C1 segment of cervical spinal cord (tissue), 14 donors: ENCODE measurements around the gene PLCL1.

Experiments used
- DNase-seq, 14 donors: peaks; one replicate each; lab custom pipeline; 2025; lab: John Stamatoyannopoulos, UW

The PLCL1 gene

GRCh38 chr2:198056836-198057235 lies 252.4 kb downstream of the PLCL1 start:
- DNase-seq: no peak

GRCh38 chr2:198059800-198060199 lies 255.4 kb downstream of the PLCL1 start:
- DNase-seq: no peak

- no peak for DNase-seq
Observed at GRCh38 chr2:198060277-198060676, 255.9 kb downstream of the PLCL1 start.

DNA sequence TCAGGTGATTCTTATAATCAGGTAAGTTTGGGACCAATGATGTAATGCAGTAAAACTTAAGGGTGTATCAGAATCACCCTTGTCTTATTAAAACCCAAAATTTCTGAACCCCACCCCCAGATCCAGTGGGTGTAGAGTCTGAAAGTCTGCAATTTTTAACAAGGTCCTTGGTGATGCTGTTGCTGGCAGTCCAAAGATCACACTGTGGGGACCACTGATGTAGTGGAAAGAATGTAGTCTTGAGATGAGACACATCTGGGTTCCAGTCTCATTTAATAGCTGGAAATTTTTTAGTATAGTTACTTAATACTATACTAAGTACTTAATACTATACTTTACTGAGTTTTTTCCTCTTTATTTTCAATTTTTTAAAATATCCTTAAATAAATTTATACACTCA lies 258.4 kb downstream of the PLCL1 start:
- no peak for DNase-seq

DNA sequence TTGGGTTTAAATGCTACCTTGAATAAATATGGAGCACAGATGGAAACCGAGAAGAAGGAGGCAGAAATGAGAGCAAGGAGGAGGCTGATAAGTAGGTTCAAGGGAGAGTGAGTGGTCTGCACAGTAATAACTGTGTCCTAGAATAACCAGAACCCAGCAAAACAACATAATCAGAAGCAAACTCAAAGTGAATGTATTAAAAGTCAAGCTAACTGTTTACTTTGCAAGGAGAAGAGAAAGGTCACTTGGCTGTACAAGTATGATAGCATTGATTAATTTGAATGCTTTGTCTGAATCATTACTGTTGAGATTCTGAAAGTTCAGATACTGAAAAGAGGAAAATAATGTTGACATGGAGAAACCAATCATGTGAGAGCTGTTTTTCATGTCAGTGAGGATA lies 258.8 kb downstream of the PLCL1 start:
- no peak for DNase-seq

DNA sequence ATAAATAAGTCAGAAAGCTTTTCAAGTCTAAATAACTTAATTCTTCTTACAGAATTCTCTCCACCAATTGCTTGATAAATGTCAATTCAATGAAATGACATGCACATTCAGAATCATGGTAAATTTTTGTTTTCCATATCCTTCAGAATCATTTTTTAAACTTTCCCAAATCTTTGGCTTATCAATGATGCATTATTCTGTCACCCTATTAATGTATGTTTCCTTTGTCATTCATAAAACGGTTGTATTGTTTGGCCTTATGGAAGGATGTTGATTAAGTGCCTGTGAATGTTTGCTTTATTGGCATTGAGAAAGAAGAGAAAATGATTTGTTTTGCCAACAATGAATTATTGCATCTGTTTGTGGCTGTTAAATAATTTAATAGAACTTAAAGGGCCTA lies 260.9 kb downstream of the PLCL1 start:
- no peak for DNase-seq

DNA sequence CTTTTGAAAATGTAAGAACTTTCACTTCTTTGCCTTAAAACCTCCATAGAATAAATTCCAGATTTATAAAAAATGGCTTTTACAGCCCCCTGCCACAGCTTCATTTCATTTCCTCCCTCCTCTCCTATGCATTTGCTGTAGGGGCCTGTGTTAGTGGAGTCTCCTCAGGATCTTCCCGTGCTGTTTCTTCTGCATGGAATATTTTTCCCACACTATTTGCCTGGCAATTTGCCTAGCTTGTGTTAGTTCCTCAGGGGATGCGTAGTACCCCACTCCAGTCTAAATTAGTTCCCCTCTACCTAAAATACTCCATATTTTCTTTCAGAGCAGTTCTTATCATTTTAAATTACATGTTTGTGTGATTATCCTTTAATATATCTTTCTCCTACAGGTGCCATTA lies 262.2 kb downstream of the PLCL1 start:
- no peak for DNase-seq

- no peak for DNase-seq
Observed at GRCh38 chr2:198072655-198073054, 268.3 kb downstream of the PLCL1 start.

- DNase-seq: no peak
Observed at GRCh38 chr2:198073253-198073652, 268.9 kb downstream of the PLCL1 start.

GRCh38 chr2:198077477-198077876 lies 273.1 kb downstream of the PLCL1 start:
- DNase-seq: no peak

DNA sequence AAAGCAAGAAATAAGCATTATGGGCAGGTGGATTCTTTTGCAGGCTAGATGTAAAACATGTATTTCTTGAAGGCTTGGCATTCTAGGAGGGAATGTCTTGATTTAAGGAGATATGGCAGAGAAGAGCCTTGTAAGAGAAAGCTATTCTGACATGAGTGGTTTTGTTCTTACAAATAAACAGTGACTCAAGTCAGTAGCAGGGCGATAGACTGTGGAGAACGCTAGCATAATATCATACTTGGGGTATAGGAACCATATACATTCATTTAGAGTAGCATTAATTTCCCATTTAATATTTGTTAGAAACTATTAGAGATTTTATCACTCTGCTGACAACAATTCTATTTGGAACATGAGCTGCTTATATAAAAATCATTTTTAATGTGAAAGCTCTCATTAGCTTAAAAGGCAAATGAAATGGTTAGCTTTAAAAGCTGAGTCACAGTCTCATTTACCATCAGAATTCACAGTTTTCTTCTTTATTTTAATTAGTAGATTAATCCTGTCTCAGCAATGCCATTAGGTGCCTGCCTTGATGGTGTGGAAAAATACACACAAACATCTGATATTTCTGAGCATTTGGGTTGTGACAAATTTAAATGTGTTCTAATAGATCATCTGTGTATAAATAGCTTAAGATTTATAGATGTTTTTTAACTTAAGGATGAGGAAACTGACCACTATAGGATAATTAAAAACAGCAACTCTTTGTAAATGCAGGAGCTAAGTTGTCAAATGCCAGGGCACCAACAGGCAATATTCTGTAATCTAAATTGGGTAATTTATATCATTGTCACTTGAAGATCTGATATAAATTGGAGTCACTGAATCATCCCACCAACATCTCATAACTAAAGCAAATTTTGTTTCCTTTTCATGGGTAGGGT lies 276.7 kb downstream of the PLCL1 start:
- DNase-seq: no peak

DNA sequence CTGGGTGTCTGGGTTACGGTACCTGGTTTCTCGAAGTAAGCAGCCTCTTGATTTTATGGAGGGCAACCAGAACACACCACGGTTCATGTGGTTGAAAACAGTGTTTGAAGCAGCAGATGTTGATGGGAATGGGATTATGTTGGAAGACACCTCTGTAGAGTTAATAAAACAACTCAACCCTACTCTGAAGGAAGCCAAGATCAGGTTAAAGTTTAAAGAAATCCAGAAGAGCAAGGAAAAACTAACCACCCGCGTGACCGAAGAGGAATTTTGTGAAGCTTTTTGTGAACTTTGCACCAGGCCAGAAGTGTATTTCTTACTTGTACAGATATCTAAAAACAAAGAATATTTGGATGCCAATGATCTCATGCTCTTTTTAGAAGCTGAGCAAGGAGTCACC lies 279.8 kb downstream of the PLCL1 start:
- DNase-seq: no peak

GRCh38 chr2:198096002-198096401 lies 291.6 kb downstream of the PLCL1 start:
- DNase-seq: no peak

- no peak for DNase-seq
Observed at GRCh38 chr2:198096965-198097364, 292.6 kb downstream of the PLCL1 start.

- DNase-seq: no peak
Observed at GRCh38 chr2:198097630-198098029, 293.2 kb downstream of the PLCL1 start.

DNA sequence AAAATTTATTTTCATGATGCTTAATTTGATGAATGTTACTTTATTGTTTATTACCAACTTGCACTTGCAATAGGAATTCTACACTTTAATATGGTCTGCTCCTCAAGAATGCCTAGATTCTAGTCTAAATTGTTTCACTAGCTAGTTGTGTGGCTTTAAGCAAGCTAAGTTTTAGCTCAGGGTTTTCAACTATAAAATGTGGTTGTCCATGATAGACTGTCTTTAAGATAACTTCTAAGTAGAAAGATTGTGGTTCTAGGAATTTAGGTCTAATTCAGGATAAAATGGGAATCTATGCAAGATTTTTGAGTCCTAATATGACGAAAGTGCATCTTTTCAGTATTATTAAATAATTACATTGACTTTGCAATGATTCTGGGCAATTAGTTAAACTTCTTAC lies 294.0 kb downstream of the PLCL1 start:
- no peak for DNase-seq

GRCh38 chr2:198098918-198099317 lies 294.5 kb downstream of the PLCL1 start:
- DNase-seq: peak in 6 of 14 donors; percentile 2 to 47 (median 17)

- DNase-seq: no peak
Observed at GRCh38 chr2:198100346-198100745, 296.0 kb downstream of the PLCL1 start.

DNA sequence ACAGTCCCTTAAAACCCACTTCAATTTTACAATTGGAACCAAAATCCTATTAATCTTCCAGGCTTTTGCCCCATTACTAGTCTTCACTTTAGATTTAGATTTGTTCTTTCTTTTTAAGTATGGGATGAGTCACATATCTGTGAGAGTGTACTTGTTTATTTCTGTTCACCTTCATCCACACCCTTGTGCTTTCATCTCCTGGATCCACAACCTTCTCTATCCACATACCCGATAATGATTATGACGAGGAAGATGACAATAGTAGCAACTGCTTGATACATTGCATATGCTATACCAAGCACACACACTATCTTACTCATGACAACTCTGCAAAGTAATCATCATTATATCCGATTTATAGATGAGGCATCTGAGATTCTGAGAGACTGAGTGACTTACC lies 297.3 kb downstream of the PLCL1 start:
- DNase-seq: no peak

GRCh38 chr2:198102120-198102519 lies 297.7 kb downstream of the PLCL1 start:
- no peak for DNase-seq

DNA sequence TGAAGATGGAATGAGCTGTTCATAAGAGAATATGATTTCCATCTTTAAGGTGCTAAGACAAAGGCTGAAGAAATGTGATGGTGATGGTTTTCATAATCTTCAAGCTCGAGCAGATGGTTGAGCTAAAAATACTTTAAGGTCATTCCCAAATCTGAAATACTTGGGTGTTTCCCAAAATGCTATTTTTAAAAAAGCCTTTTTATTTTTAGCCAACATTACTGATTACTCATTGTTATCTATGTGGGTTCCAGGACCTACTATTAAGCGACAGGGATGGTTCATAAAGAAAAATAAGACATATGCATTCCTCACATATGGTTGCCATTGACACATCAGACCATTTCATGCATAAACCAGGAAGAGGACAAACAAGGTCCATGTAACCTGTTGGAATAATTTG lies 298.5 kb downstream of the PLCL1 start:
- peak in 1 of 14 donors; percentile 18 for DNase-seq

GRCh38 chr2:198106621-198107385 lies 302.4 kb downstream of the PLCL1 start:
- peak in 2 of 14 donors; percentile 4 to 27 for DNase-seq

DNA sequence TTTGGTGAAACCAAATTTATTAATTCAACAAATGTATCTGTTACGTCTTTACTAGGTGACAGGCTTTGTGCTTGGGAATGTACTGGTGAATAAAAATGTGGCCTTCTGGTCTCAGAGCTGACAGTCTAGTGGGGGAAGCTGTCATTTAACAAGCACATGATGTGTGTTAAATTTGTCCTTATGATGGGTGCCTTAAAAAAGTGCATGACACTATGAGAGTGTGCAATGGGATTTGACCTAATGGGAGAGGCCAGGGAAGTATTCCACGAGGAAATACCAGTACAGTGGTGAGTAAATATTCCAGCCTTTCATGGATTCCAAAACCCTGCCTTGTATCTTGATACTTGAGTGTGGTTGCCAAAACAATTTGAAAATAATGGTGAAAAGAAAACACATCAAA lies 308.9 kb downstream of the PLCL1 start:
- no peak for DNase-seq
